ENCODE results near the gene SESN1. TPM values are rescaled to one million over a fixed set of nuclear protein-coding genes. Genes with fewer than 3 reads are reported as not detected.
A peak's percentile ranks its signal among the peaks of the same experiment; 100 is the strongest.

The SESN1 gene
- total RNA-seq, 2 experiments from 2014 or later: 10.8 to 13.8 TPM

DNA sequence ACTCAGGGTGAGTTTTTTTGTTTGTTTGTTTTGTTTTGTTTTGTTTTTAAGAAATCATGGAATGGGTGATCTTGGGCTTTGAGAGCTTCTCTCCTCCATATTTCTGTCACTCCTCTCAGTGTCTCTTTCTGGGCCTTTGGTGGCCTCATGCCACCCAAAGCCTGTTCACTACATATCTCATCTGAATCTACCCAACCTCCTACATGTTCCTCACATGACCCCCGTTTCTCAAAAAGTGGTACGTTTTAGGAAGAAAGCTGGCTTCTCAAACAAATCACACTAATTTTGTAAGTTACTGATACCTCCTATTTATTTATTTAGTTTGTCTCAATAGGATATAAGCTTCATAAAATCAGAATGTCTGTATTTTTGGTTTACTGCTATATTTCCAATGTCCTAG, 80.0 kb downstream of the SESN1 start:
- no TSS peak for BruUV-seq (replicated peaks)
- H3K9me3 ChIP-seq (ENCODE audit: low read length): no peaks in the 10 kb centered on the region
- H4K20me1 ChIP-seq (ENCODE audit: insufficient read depth, low read length): no peaks in the 10 kb centered on the region
- H3K4me3 ChIP-seq (ENCODE audit: low read depth, low read length, poor library complexity, severe bottlenecking): no peak overlapping the region
- H3K79me2 ChIP-seq (ENCODE audit: insufficient read depth, low read depth, low read length): peaks cover 6% of the 10 kb centered on the region; the same call in 1 of the 2 replicates
- no peak for TF ChIP-seq EZH2phosphoT487 (IDR thresholded peaks at IDR 0.05; ENCODE audit: borderline replicate concordance, low read depth, low read length)
- no peak for TF ChIP-seq CTCF (conservative IDR thresholded peaks at IDR 0.05; ENCODE audit: low read length)
- no peak overlapping the region for H3K27ac ChIP-seq (ENCODE audit: low read depth, low read length, poor library complexity, severe bottlenecking)
- no peaks in the 10 kb centered on the region for H3K9me2 ChIP-seq (ENCODE audit: insufficient read depth, low read length)
- peaks cover 23% of the 10 kb centered on the region for H3K4me1 ChIP-seq (ENCODE audit: insufficient read depth, low read length, poor library complexity, severe bottlenecking)
- H3K36me3 ChIP-seq (ENCODE audit: insufficient read depth, low read length): no peaks in the 10 kb centered on the region
- intact Hi-C loops (cut with micrococcal nuclease; ENCODE audit: unreplicated experiment): no loop called here
- no peak for DNase-seq (ENCODE audit: low spot score)
- H3K4me2 ChIP-seq (ENCODE audit: low read length): no peak overlapping the region
- ChIA-PET CTCF (ENCODE audit: unreplicated experiment) (no interaction called here), POLR2A (interaction anchor here (0.7 to 1.1 kb wide), 5 partner anchors 8 to 167 kb away, joined by 3 to 7 read pairs (median 3); partner anchors contain the start of gene ARMC2)
- H2AFZ ChIP-seq (ENCODE audit: low read length): no peak overlapping the region

- Histone ChIP-seq H3K4me1 (ENCODE audit: insufficient read depth, low read length, poor library complexity, severe bottlenecking) (peaks cover 24% of the 10 kb centered on the region), H3K4me3 (ENCODE audit: low read depth, low read length, poor library complexity, severe bottlenecking) (no peak overlapping the region), H4K20me1 (ENCODE audit: insufficient read depth, low read length) (peaks cover under 1% of the 10 kb centered on the region; the same call in 1 of the 2 replicates), H3K4me2 (ENCODE audit: low read length) (peak overlapping the region; percentile 9; the same call in 1 of the 2 replicates), H3K36me3 (ENCODE audit: insufficient read depth, low read length) (no peaks in the 10 kb centered on the region), H3K9me3 (ENCODE audit: low read length) (no peaks in the 10 kb centered on the region), H3K27ac (ENCODE audit: low read depth, low read length, poor library complexity, severe bottlenecking) (no peak overlapping the region), H3K79me2 (ENCODE audit: insufficient read depth, low read depth, low read length) (peaks cover 6% of the 10 kb centered on the region; the same call in 1 of the 2 replicates), H3K9me2 (ENCODE audit: insufficient read depth, low read length) (no peaks in the 10 kb centered on the region), H2AFZ (ENCODE audit: low read length) (no peak overlapping the region)
- CTCF ChIA-PET (ENCODE audit: unreplicated experiment): no interaction called here
- DNase-seq (ENCODE audit: low spot score): no peak
- BruUV-seq (replicated peaks): no TSS peak
- TF ChIP-seq CTCF (conservative IDR thresholded peaks at IDR 0.05; ENCODE audit: low read length) (no peak), EZH2phosphoT487 (IDR thresholded peaks at IDR 0.05; ENCODE audit: borderline replicate concordance, low read depth, low read length) (no peak)
- intact Hi-C loops (cut with micrococcal nuclease; ENCODE audit: unreplicated experiment): no loop called here
- POLR2A ChIA-PET: interaction anchor here (0.7 to 1.6 kb wide), 6 partner anchors 23 to 379 kb away, joined by 3 to 5 read pairs (median 4); no protein-coding TSS in a partner anchor
Observed at GRCh38 chr6:109013656-109014305, 80.9 kb downstream of the SESN1 start.

GRCh38 chr6:109010705-109011102, 83.9 kb downstream of the SESN1 start:
- Histone ChIP-seq H2AFZ (ENCODE audit: low read length) (no peak overlapping the region), H3K9me2 (ENCODE audit: insufficient read depth, low read length) (no peaks in the 10 kb centered on the region), H3K36me3 (ENCODE audit: insufficient read depth, low read length) (no peaks in the 10 kb centered on the region), H3K79me2 (ENCODE audit: insufficient read depth, low read depth, low read length) (peaks cover 6% of the 10 kb centered on the region; the same call in 1 of the 2 replicates), H3K27ac (ENCODE audit: low read depth, low read length, poor library complexity, severe bottlenecking) (no peak overlapping the region), H3K9me3 (ENCODE audit: low read length) (no peaks in the 10 kb centered on the region), H3K4me1 (ENCODE audit: insufficient read depth, low read length, poor library complexity, severe bottlenecking) (peaks cover 36% of the 10 kb centered on the region), H3K4me2 (ENCODE audit: low read length) (peak overlapping the region; percentile 100), H3K4me3 (ENCODE audit: low read depth, low read length, poor library complexity, severe bottlenecking) (no peak overlapping the region), H4K20me1 (ENCODE audit: insufficient read depth, low read length) (peaks cover 10% of the 10 kb centered on the region; the same call in 1 of the 2 replicates)
- DNase-seq (ENCODE audit: low spot score): no peak
- ChIA-PET CTCF (ENCODE audit: unreplicated experiment) (no interaction called here), POLR2A (interaction anchor here (0.7 to 1.6 kb wide), 8 partner anchors 23 to 489 kb away, joined by 3 to 8 read pairs (median 4); partner anchors contain the start of genes ARMC2 and SESN1)
- TF ChIP-seq EZH2phosphoT487 (IDR thresholded peaks at IDR 0.05; ENCODE audit: borderline replicate concordance, low read depth, low read length) (no peak), CTCF (conservative IDR thresholded peaks at IDR 0.05; ENCODE audit: low read length) (no peak)
- no TSS peak for BruUV-seq (replicated peaks)
- intact Hi-C loops (cut with micrococcal nuclease; ENCODE audit: unreplicated experiment): no loop called here

All from OCI-LY7 (cell line).